HEK293 (cell line): ENCODE measurements around the gene CLTCL1.
A peak's percentile ranks its signal among the peaks of the same experiment; 100 is the strongest.

Source experiments
- CTCF ChIA-PET: fragments of 350-600 bp; formaldehyde crosslinking; extraction: SDS; loops from one replicate; lab custom pipeline; 2021; ENCODE audit warnings: antibody characterized with exemption; lab: Yijun Ruan, JAX
- POLR2A ChIA-PET: fragments of 300-600 bp; formaldehyde crosslinking; extraction: SDS; loops from one replicate; lab custom pipeline; 2020; ENCODE audit warnings: antibody characterized with exemption, inconsistent platforms; lab: Yijun Ruan, JAX
- H3K27ac ChIP-seq: fragments of 200-500 bp; sonication (Bioruptor generic); 2 replicates; pipeline ENCODE4 v1.5.1; 2014; ENCODE audit warnings: low read depth, low read length, control low read depth, inconsistent platforms; ENCODE audit errors: extremely low read depth
- H3K36me3 ChIP-seq, 2 experiments: fragments of 200-500 bp in 1 of 2; sonication (Bioruptor generic) in 1 of 2; 1 replicate in 1 of 2; 2 replicates in 1 of 2; pipeline ENCODE4 v1.5.1; 2014 to 2017; ENCODE audit warnings: inconsistent platforms in 2 of 2, low read length in 2 of 2; ENCODE audit not compliant: control insufficient read depth in 2 of 2, insufficient read depth in 1 of 2
- H3K4me1 ChIP-seq: fragments of 200-500 bp; sonication (Bioruptor generic); 2 replicates; pipeline ENCODE4 v1.5.1; 2014; ENCODE audit warnings: mild to moderate bottlenecking, low read length, inconsistent platforms; ENCODE audit not compliant: control insufficient read depth, insufficient read depth
- H3K4me3 ChIP-seq: 2 replicates; pipeline ENCODE4 v1.5.1; 2011; ENCODE audit warnings: low read depth, mild to moderate bottlenecking, control low read depth, low read length, moderate library complexity
- H3K9me3 ChIP-seq: fragments of 200-500 bp; sonication (Bioruptor generic); 2 replicates; pipeline ENCODE4 v1.5.1; 2014; ENCODE audit warnings: low read depth, low read length, inconsistent platforms; ENCODE audit not compliant: control insufficient read depth, insufficient read depth
- EGR2 ChIP-seq: fragments of 450-650 bp; formaldehyde crosslinking; IDR thresholded peaks from 2 replicates; pipeline ENCODE4 v1.5.1; 2016; ENCODE audit warnings: low read depth, missing biosample characterization, missing genetic modification characterization
- GLI4 ChIP-seq: fragments of 450-650 bp; formaldehyde crosslinking; IDR thresholded peaks from 2 replicates; pipeline ENCODE4 v1.5.1; 2016; ENCODE audit warnings: missing biosample characterization, missing genetic modification characterization
- HOXA7 ChIP-seq: sonication (generic); formaldehyde crosslinking; IDR thresholded peaks from 2 replicates; pipeline ENCODE4 v1.8.1; 2022; ENCODE audit warnings: missing genetic modification reagents, borderline replicate concordance
- KLF8 ChIP-seq: fragments of 450-650 bp; formaldehyde crosslinking; IDR thresholded peaks from 2 replicates; pipeline ENCODE4 v1.5.1; 2016; ENCODE audit warnings: missing biosample characterization, missing genetic modification characterization
- MZF1 ChIP-seq: fragments of 450-650 bp; formaldehyde crosslinking; IDR thresholded peaks from 2 replicates; pipeline ENCODE4 v1.5.1; 2017; ENCODE audit warnings: missing biosample characterization, missing genetic modification characterization, borderline replicate concordance
- SP2 ChIP-seq: fragments of 450-650 bp; formaldehyde crosslinking; IDR thresholded peaks from 2 replicates; pipeline ENCODE4 v1.5.1; 2016; ENCODE audit warnings: missing biosample characterization, missing genetic modification characterization
- ZBTB1 ChIP-seq: fragments of 450-650 bp; formaldehyde crosslinking; IDR thresholded peaks from 2 replicates; pipeline ENCODE4 v1.5.1; 2016; ENCODE audit warnings: missing biosample characterization, missing genetic modification characterization
- ZNF211 ChIP-seq: fragments of 450-650 bp; formaldehyde crosslinking; IDR thresholded peaks from 2 replicates; pipeline ENCODE4 v1.5.1; 2016; ENCODE audit warnings: low read depth, missing biosample characterization, missing genetic modification characterization
- ZNF223 ChIP-seq: fragments of 450-650 bp; formaldehyde crosslinking; IDR thresholded peaks from 2 replicates; pipeline ENCODE4 v1.5.1; 2016; ENCODE audit warnings: missing biosample characterization, missing genetic modification characterization
- ZNF239 ChIP-seq: fragments of 450-650 bp; formaldehyde crosslinking; IDR thresholded peaks from 2 replicates; pipeline ENCODE4 v1.5.1; 2016; ENCODE audit warnings: missing biosample characterization, missing genetic modification characterization
- ZNF311 ChIP-seq: fragments of 450-650 bp; formaldehyde crosslinking; IDR thresholded peaks from 2 replicates; pipeline ENCODE4 v1.5.1; 2017; ENCODE audit warnings: missing biosample characterization, missing genetic modification characterization, borderline replicate concordance
- ZNF423 ChIP-seq: fragments of 450-650 bp; formaldehyde crosslinking; IDR thresholded peaks from 2 replicates; pipeline ENCODE4 v1.5.1; 2016; ENCODE audit warnings: missing biosample characterization, missing genetic modification characterization
- ZNF426 ChIP-seq: fragments of 450-650 bp; formaldehyde crosslinking; IDR thresholded peaks from 2 replicates; pipeline ENCODE4 v1.5.1; 2017; ENCODE audit warnings: missing biosample characterization, missing genetic modification characterization, mild to moderate bottlenecking, inconsistent platforms, moderate library complexity
- ZNF510 ChIP-seq: fragments of 450-650 bp; formaldehyde crosslinking; IDR thresholded peaks from 2 replicates; pipeline ENCODE4 v1.5.1; 2018; ENCODE audit warnings: mild to moderate bottlenecking, missing genetic modification characterization, missing biosample characterization; ENCODE audit not compliant: insufficient replicate concordance
- ZNF548 ChIP-seq: fragments of 450-650 bp; formaldehyde crosslinking; IDR thresholded peaks from 2 replicates; pipeline ENCODE4 v1.5.1; 2016; ENCODE audit warnings: missing biosample characterization, missing genetic modification characterization
- ZNF610 ChIP-seq: fragments of 450-650 bp; formaldehyde crosslinking; IDR thresholded peaks from 2 replicates; pipeline ENCODE4 v1.5.1; 2016; ENCODE audit warnings: missing biosample characterization, missing genetic modification characterization, borderline replicate concordance
- ZNF623 ChIP-seq: fragments of 450-650 bp; formaldehyde crosslinking; IDR thresholded peaks from 2 replicates; pipeline ENCODE4 v1.5.1; 2016; ENCODE audit warnings: missing biosample characterization, missing genetic modification characterization
- ZNF658 ChIP-seq: fragments of 450-650 bp; formaldehyde crosslinking; IDR thresholded peaks from 2 replicates; pipeline ENCODE4; 2016; ENCODE audit warnings: missing biosample characterization, missing genetic modification characterization
- ZNF660 ChIP-seq: fragments of 450-650 bp; IDR thresholded peaks from 2 replicates; pipeline ENCODE4 v1.5.1; 2018; ENCODE audit warnings: missing biosample characterization, mild to moderate bottlenecking, missing genetic modification characterization
- ZNF830 ChIP-seq: fragments of 450-650 bp; IDR thresholded peaks from 2 replicates; pipeline ENCODE4 v1.5.0; 2018; ENCODE audit warnings: missing biosample characterization, missing genetic modification characterization, low read depth, mild to moderate bottlenecking, moderate library complexity
- ZNF843 ChIP-seq: fragments of 450-650 bp; formaldehyde crosslinking; IDR thresholded peaks from 2 replicates; pipeline ENCODE4 v1.5.1; 2016; ENCODE audit warnings: missing biosample characterization, missing genetic modification characterization
- TF ChIP-seq, protein P1 (sequence below): fragments of 450-650 bp; formaldehyde crosslinking; IDR thresholded peaks from 2 replicates; pipeline ENCODE4 v1.5.1; 2016; ENCODE audit warnings: missing biosample characterization, missing genetic modification characterization, low read depth

The CLTCL1 gene

DNA sequence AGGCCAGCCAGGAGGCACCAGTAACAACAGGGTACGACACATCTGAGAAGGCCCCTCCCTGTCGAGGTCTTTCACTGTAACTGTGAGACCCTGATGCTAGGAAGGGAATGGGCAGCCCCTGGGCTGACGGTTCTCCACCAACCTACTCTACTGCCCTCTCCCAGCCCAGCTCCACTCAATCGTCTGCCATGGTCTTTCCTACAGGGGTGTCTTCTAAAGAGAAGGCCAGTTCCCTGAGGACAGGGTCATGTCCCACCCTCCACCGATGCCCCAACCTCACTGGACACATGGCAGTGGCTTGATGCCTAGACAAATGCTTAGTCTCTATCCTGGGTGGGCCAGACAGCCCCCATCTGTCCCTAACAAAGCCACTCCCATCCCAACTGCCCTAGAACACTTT, 67.0 kb downstream of the CLTCL1 start:
- POLR2A ChIA-PET: no interaction called here
- CTCF ChIA-PET: no interaction called here
- H3K36me3 ChIP-seq: peaks cover 0 to 88% of the 10 kb centered on the region in 2 experiments; a peak in 1 of 3 replicates

DNA sequence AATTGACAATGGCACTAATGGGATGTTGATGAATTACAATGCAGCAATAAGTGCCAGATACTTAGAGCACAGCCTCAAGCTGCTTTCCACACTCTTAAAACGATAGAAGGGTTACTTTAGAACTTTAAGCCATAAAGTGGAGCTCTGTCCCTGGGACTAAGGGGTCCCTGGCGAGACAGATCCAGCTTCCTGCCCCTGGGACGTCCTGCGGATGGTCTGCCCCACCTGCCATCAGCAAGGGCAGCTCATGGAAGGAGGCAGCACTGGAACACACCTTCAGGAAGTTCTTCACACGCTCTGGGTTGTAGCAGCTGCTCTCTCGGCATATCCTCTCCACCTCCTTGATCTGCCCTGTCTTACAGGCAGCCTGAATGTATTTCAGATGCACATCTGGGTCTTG, 67.9 kb downstream of the CLTCL1 start:
- Histone ChIP-seq H3K9me3 (no peaks in the 10 kb centered on the region), H3K36me3 (peaks cover 0 to 79% of the 10 kb centered on the region in 2 experiments; a peak in 1 of 3 replicates), H3K27ac (no peak overlapping the region), H3K4me3 (no peak overlapping the region), H3K4me1 (no peaks in the 10 kb centered on the region)
- TF ChIP-seq ZBTB1 (tag by site-specific recombination) (no peak), ZNF510 (tag by site-specific recombination) (no peak), ZNF658 (no peak), ZNF239 (no peak), ZNF843 (tag by site-specific recombination) (no peak), ZNF610 (no peak), ZNF423 (tag by site-specific recombination) (no peak)
- ChIA-PET POLR2A (no interaction called here), CTCF (interaction anchor here (0.6 to 0.7 kb wide), 3 partner anchors 109 to 143 kb away, joined by 3 read pairs; no protein-coding TSS in a partner anchor)

More for the DNA sequence above, 67.0 kb downstream of the CLTCL1 start:
- no peak for TF ChIP-seq ZNF223 (tag by site-specific recombination)
- TF ChIP-seq EGR2 (tag by site-specific recombination): no peak
- Histone ChIP-seq H3K9me3 (no peaks in the 10 kb centered on the region), H3K4me1 (no peaks in the 10 kb centered on the region), H3K4me3 (no peak overlapping the region), H3K27ac (no peak overlapping the region)

DNA sequence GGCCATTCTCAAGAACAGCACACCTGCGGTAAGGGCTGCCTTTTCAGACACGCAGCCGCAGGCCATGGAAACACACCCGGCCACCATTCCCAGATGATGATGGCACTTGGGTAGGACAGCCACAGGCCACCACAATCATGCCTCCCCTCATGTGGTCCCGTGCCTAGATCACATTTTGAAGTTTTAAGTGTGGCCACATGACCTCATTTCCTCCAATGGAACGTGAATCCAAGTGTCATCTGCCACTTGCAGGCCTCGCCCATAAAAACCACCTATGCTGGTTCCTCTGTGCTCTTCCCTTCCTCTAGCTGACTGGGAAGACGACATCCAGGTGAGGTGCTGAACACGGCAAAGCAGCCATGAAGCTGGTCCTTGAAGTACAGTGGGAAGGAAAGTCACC, 68.4 kb downstream of the CLTCL1 start:
- no peak overlapping the region for H3K4me3 ChIP-seq
- H3K4me1 ChIP-seq: peaks cover 3% of the 10 kb centered on the region; the same call in 1 of the 2 replicates
- no peak overlapping the region for H3K27ac ChIP-seq
- no peaks in the 10 kb centered on the region for H3K9me3 ChIP-seq
- TF ChIP-seq ZNF830 (tag by site-specific recombination): no peak
- H3K36me3 ChIP-seq: peaks cover 0 to 75% of the 10 kb centered on the region in 2 experiments; a peak in 1 of 3 replicates
- ChIA-PET POLR2A (interaction anchor here (0.5 kb wide), 1 partner anchor 39 kb away, joined by 5 read pairs; no protein-coding TSS in a partner anchor), CTCF (interaction anchor here (0.7 kb wide), 1 partner anchor 110 kb away, joined by 3 read pairs; no protein-coding TSS in a partner anchor)

DNA sequence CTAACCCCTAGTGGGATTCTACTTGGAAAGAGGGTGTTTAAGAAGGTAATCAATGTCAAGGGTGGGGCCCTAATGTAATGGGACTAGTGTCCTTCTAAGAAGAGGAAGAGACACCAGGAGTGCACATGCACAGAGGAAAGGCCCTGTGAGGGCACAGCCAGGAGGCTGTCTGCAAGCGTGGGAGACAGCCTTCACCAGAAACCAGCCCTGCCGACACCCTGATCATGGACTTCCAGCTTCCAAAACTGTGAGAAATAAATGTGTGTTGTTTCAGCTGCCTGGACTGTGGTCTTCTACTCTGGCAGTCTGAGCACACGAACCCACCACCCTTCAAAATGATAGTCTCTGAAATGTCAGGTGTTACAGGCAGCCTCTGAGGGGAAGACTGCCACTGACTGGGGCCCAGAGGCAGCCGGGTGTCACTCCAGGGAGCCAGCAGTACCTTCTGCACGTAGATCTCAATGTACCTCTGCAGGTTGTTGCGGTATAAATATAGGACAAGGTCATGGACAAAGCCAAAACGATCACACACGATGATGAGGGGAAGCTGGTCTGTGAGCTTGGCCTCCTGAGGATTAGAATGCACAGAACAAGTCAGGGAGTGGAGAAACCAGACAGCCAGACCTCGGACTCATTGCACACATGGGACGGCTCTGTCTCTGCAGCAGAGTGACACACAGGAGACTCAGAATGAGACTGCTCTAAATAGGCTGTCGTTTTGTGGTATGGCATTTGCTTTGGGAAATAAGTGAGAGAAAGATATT, 69.1 kb downstream of the CLTCL1 start:
- peak; percentile 95 for TF ChIP-seq ZNF548 (tag by site-specific recombination)
- TF ChIP-seq ZNF311 (tag by site-specific recombination): no peak
- TF ChIP-seq, all 188 proteins: peak for 1
- H3K36me3 ChIP-seq: peaks cover 0 to 71% of the 10 kb centered on the region in 2 experiments; a peak in 1 of 3 replicates
- H3K4me1 ChIP-seq: peaks cover 4% of the 10 kb centered on the region; the same call in 1 of the 2 replicates
- no peak overlapping the region for H3K27ac ChIP-seq
- POLR2A ChIA-PET: interaction anchor here (0.5 kb wide), 1 partner anchor 40 kb away, joined by 5 read pairs; no protein-coding TSS in a partner anchor
- no peak overlapping the region for H3K4me3 ChIP-seq
- no peaks in the 10 kb centered on the region for H3K9me3 ChIP-seq
- CTCF ChIA-PET: no interaction called here

DNA sequence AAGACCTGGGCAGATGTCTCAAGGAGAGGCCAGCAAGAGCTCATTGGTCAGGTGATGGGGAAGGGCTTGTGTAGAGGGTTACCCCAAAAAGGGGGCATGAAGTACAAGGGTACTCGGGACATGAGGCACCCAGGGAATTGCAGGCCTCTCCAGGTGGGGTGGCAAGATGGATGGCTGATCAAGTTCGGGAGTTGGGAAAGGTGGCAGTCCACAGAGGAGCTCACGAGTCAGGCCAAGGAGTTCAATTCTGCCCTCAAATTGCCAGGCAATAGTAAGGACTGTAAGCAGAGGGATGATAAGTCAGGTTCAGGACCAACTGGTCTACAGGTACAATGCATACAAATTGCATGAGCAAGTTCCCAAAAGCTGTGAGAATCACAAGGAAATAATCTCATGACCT, 70.7 kb downstream of the CLTCL1 start:
- ChIA-PET CTCF (interaction anchor here (0.7 to 1.2 kb wide), 2 partner anchors 77 to 268 kb away, joined by 3 read pairs; partner anchors contain the start of gene ESS2), POLR2A (no interaction called here)
- H3K9me3 ChIP-seq: no peaks in the 10 kb centered on the region
- peaks cover 4% of the 10 kb centered on the region; the same call in 1 of the 2 replicates for H3K4me1 ChIP-seq
- peaks cover 0 to 67% of the 10 kb centered on the region in 2 experiments; a peak in 1 of 3 replicates for H3K36me3 ChIP-seq
- H3K27ac ChIP-seq: no peak overlapping the region
- no peak overlapping the region for H3K4me3 ChIP-seq
- no peak for TF ChIP-seq HOXA7 (CRISPR knock-in tag)
- TF ChIP-seq, protein P1, sequence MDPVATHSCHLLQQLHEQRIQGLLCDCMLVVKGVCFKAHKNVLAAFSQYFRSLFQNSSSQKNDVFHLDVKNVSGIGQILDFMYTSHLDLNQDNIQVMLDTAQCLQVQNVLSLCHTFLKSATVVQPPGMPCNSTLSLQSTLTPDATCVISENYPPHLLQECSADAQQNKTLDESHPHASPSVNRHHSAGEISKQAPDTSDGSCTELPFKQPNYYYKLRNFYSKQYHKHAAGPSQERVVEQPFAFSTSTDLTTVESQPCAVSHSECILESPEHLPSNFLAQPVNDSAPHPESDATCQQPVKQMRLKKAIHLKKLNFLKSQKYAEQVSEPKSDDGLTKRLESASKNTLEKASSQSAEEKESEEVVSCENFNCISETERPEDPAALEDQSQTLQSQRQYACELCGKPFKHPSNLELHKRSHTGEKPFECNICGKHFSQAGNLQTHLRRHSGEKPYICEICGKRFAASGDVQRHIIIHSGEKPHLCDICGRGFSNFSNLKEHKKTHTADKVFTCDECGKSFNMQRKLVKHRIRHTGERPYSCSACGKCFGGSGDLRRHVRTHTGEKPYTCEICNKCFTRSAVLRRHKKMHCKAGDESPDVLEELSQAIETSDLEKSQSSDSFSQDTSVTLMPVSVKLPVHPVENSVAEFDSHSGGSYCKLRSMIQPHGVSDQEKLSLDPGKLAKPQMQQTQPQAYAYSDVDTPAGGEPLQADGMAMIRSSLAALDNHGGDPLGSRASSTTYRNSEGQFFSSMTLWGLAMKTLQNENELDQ: no peak
- no peak for TF ChIP-seq ZNF211 (tag by site-specific recombination)
- no peak for TF ChIP-seq SP2 (tag by site-specific recombination)
- no peak for TF ChIP-seq ZNF623 (tag by site-specific recombination)
- no peak for TF ChIP-seq ZNF426
- TF ChIP-seq MZF1 (tag by site-specific recombination): no peak
- no peak for TF ChIP-seq GLI4 (tag by site-specific recombination)
- TF ChIP-seq ZNF660 (tag by site-specific recombination): no peak
- TF ChIP-seq KLF8: no peak
